H1 (cell line): ENCODE data around the gene MAP2K1. TPM values are rescaled to one million over a fixed set of nuclear protein-coding genes. Genes with fewer than 3 reads are reported as not detected.

Source experiments
- CTCF ChIA-PET: fragments of 300-600 bp; sonication (Branson Sonifier 250); formaldehyde crosslinking; loops from one replicate; lab custom pipeline; 2021; ENCODE audit not compliant: partially characterized antibody; lab: Charles Lee
- POLR2A ChIA-PET: fragments of 300-600 bp; sonication (Branson Sonifier 250); formaldehyde crosslinking; loops from one replicate; lab custom pipeline; 2021; ENCODE audit warnings: inconsistent platforms; ENCODE audit not compliant: partially characterized antibody; lab: Charles Lee
- DNase-seq, 2 experiments: peaks; one replicate each; pipeline versions ENCODE4 v3.0.0 to v3.0.0-alpha.2; 2010 to 2022; ENCODE audit warnings: low spot score in 2 of 2, low read depth in 1 of 2, mixed read lengths in 1 of 2
- FAIRE-seq: peaks from 2 replicates; lab custom pipeline; 2011; peaks lifted over from hg19 to GRCh38; lab: Jason Lieb, UNC
- H2AFZ ChIP-seq: 2 replicates; pipeline ENCODE4 v1.8.1; 2012; ENCODE audit warnings: low read length, inconsistent platforms
- H2AK5ac ChIP-seq: 2 replicates; pipeline ENCODE4 v1.6.1; 2013; ENCODE audit warnings: low read depth, low read length
- H2BK120ac ChIP-seq: replicated peaks from 2 replicates; pipeline ENCODE3; 2013; ENCODE audit warnings: low read depth, low read length, inconsistent platforms
- H2BK12ac ChIP-seq: 2 replicates; pipeline ENCODE4 v1.6.1; 2013; ENCODE audit warnings: low read depth, low read length
- H2BK15ac ChIP-seq: 2 replicates; pipeline ENCODE4 v1.6.1; 2013; ENCODE audit warnings: low read length
- H2BK20ac ChIP-seq: 2 replicates; pipeline ENCODE4 v1.6.1; 2013; ENCODE audit warnings: low read length
- H2BK5ac ChIP-seq: 2 replicates; pipeline ENCODE4 v1.6.1; 2013; ENCODE audit warnings: low read depth, low read length
- H3K14ac ChIP-seq: 2 replicates; pipeline ENCODE4 v1.6.1; 2013; ENCODE audit warnings: inconsistent platforms; ENCODE audit not compliant: insufficient read length
- H3K18ac ChIP-seq: 2 replicates; pipeline ENCODE4 v1.6.1; 2013; ENCODE audit warnings: low read length; ENCODE audit errors: extremely low read depth
- H3K23ac ChIP-seq: 2 replicates; pipeline ENCODE4 v1.6.1; 2013; ENCODE audit warnings: inconsistent platforms; ENCODE audit not compliant: insufficient read length
- H3K23me2 ChIP-seq: 2 replicates; pipeline ENCODE4 v1.6.1; 2013; ENCODE audit warnings: low read depth, low read length
- H3K27ac ChIP-seq: 2 replicates; pipeline ENCODE4 v1.6.1; 2011; ENCODE audit warnings: low read depth, low read length, inconsistent platforms
- H3K27me3 ChIP-seq, 4 experiments: replicated peaks in 1 of 4; 1 replicate in 1 of 4; 2 replicates in 3 of 4; pipeline versions ENCODE4 v1.6.1 to v1.8.1; 2011 to 2013; ENCODE audit warnings: low read length in 3 of 4, mild to moderate bottlenecking in 3 of 4, inconsistent platforms in 2 of 4, mixed read lengths in 2 of 4, moderate library complexity in 1 of 4; ENCODE audit not compliant: control insufficient read depth in 3 of 4, insufficient read depth in 3 of 4; ENCODE audit errors: extremely low read depth in 1 of 4
- H3K36me3 ChIP-seq, 4 experiments: 2 replicates each; pipeline versions ENCODE4 v1.6.1 to v1.8.1; 2011 to 2013; ENCODE audit warnings: mild to moderate bottlenecking in 4 of 4, low read length in 3 of 4, moderate library complexity in 2 of 4, control low read depth in 1 of 4, inconsistent platforms in 1 of 4; ENCODE audit not compliant: insufficient read depth in 4 of 4, control insufficient read depth in 2 of 4
- H3K4ac ChIP-seq: replicated peaks from 2 replicates; pipeline ENCODE3; 2013; ENCODE audit warnings: low read length, low read depth, mixed read lengths, inconsistent platforms; ENCODE audit not compliant: insufficient read length
- H3K4me1 ChIP-seq, 4 experiments: replicated peaks in 1 of 4; 1 replicate in 1 of 4; 2 replicates in 3 of 4; pipeline versions ENCODE4 v1.6.1 to v1.8.1; 2011 to 2013; ENCODE audit warnings: low read length in 3 of 4, inconsistent platforms in 2 of 4, mixed read lengths in 1 of 4; ENCODE audit not compliant: insufficient read depth in 4 of 4, control insufficient read depth in 3 of 4
- H3K4me2 ChIP-seq, 2 experiments: 2 replicates each; pipeline versions ENCODE4 v1.6.1 to v1.8.1; 2011 to 2013; ENCODE audit warnings: low read depth in 2 of 2, low read length in 2 of 2, control low read depth in 1 of 2, inconsistent platforms in 1 of 2, mild to moderate bottlenecking in 1 of 2; ENCODE audit not compliant: insufficient read depth in 1 of 2
- H3K4me3 ChIP-seq, 4 experiments: fragments of 200-600, 300-600 bp in 1 of 4; sonication (generic), shearing (Covaris generic), sonication (Bioruptor Twin) in 1 of 4; 2 replicates each; pipeline versions ENCODE4 v1.5.1 to v1.8.1; 2011 to 2016; ENCODE audit warnings: low read length in 4 of 4, low read depth in 3 of 4, control low read depth in 2 of 4, inconsistent platforms in 2 of 4, mild to moderate bottlenecking in 2 of 4, mixed read lengths in 1 of 4, moderate library complexity in 1 of 4; ENCODE audit not compliant: insufficient read depth in 2 of 4; ENCODE audit errors: extremely low read depth in 1 of 4
- H3K56ac ChIP-seq: replicated peaks from 2 replicates; pipeline ENCODE3; 2013; ENCODE audit warnings: low read depth, mild to moderate bottlenecking, mixed read lengths, low read length, inconsistent platforms; ENCODE audit not compliant: insufficient read length
- H3K79me1 ChIP-seq: 2 replicates; pipeline ENCODE4 v1.6.1; 2013; ENCODE audit warnings: low read depth, low read length, control low read depth
- H3K79me2 ChIP-seq, 2 experiments: 2 replicates each; pipeline versions ENCODE4 v1.6.1 to v1.8.1; 2012 to 2013; ENCODE audit warnings: low read length in 2 of 2, mild to moderate bottlenecking in 2 of 2, inconsistent platforms in 1 of 2; ENCODE audit not compliant: insufficient read depth in 2 of 2, control insufficient read depth in 1 of 2
- H3K9ac ChIP-seq, 4 experiments: replicated peaks in 1 of 4; 1 replicate in 1 of 4; 2 replicates in 3 of 4; pipeline versions ENCODE4 v1.6.1 to v1.8.1; 2011 to 2013; ENCODE audit warnings: low read depth in 3 of 4, low read length in 3 of 4, control low read depth in 2 of 4, mild to moderate bottlenecking in 2 of 4, moderate library complexity in 2 of 4, inconsistent platforms in 1 of 4; ENCODE audit errors: extremely low read depth in 1 of 4
- H3K9me3 ChIP-seq, 2 experiments: 2 replicates each; pipeline versions ENCODE4 v1.6.1 to v1.8.1; 2012 to 2013; ENCODE audit warnings: mild to moderate bottlenecking in 2 of 2, moderate library complexity in 2 of 2, control low read depth in 1 of 2, inconsistent platforms in 1 of 2, low read depth in 1 of 2, low read length in 1 of 2, mixed read lengths in 1 of 2; ENCODE audit not compliant: insufficient read depth in 2 of 2
- H4K20me1 ChIP-seq, 2 experiments: replicated peaks in 1 of 2; 2 replicates each; pipeline versions ENCODE3 to v1.8.1; 2011 to 2013; ENCODE audit warnings: inconsistent platforms in 2 of 2, low read length in 2 of 2, mild to moderate bottlenecking in 1 of 2; ENCODE audit not compliant: insufficient read depth in 2 of 2, control insufficient read depth in 1 of 2
- H4K5ac ChIP-seq: 2 replicates; pipeline ENCODE4 v1.6.1; 2013; ENCODE audit warnings: low read length, low read depth, mixed read lengths, inconsistent platforms; ENCODE audit not compliant: insufficient read length
- H4K8ac ChIP-seq: 2 replicates; pipeline ENCODE4 v1.8.0; 2013; ENCODE audit warnings: mild to moderate bottlenecking, moderate library complexity, low read length, inconsistent platforms; ENCODE audit not compliant: insufficient read depth; ENCODE audit errors: extremely low read depth
- H4K91ac ChIP-seq: replicated peaks from 2 replicates; pipeline ENCODE3; 2013; ENCODE audit warnings: low read length, mixed read lengths, inconsistent platforms; ENCODE audit not compliant: insufficient read length
- BACH1 ChIP-seq: IDR thresholded peaks from 2 replicates; pipeline ENCODE4 v1.6.1; 2012; ENCODE audit warnings: low read length, improper control_type of control experiment
- CBX8 ChIP-seq: fragments of 300-800, 300-1000 bp; sonication (generic); IDR thresholded peaks from 2 replicates; pipeline ENCODE4 v1.7.1; 2016; ENCODE audit warnings: low read depth, low read length, borderline replicate concordance
- SIRT6 ChIP-seq: IDR thresholded peaks from one replicate; pipeline ENCODE4 v1.7.1; 2012; ENCODE audit warnings: low read length, inconsistent platforms
- WGBS, 2 experiments: shearing (Covaris generic) in 1 of 2; methylation state at CpG; one replicate each; pipeline versions ENCODE4 v1.1.6 to v1.1.7; 2013 to 2015; ENCODE audit warnings: low lambda C conversion rate in 2 of 2, mixed read lengths in 2 of 2, inconsistent platforms in 1 of 2, low coverage in 1 of 2, missing lambda C conversion rate in 1 of 2; ENCODE audit not compliant: insufficient replicate concordance in 2 of 2, insufficient coverage in 1 of 2, insufficient read length in 1 of 2; ENCODE audit errors: extremely low coverage in 1 of 2, missing lambda C conversion rate in 1 of 2; 5-methylcytosine and 5-hydroxymethylcytosine counted together
- polyA plus RNA-seq, 7 experiments: library from polyadenylated mRNA; depleted of rRNA in 3 of 7; stranded (reverse) in 5 of 7; unstranded in 2 of 7; fragments of >200 nt in 5 of 7; fragments of 200-250 nt in 2 of 7; gene quantifications; 1 replicate in 5 of 7; 2 replicates in 1 of 7; 4 replicates in 1 of 7; pipeline versions ENCODE4 v1.2.1 to v1.2.3, GENCODE V29; 2011 to 2013; ENCODE audit warnings: missing spikeins in 2 of 7, mixed read lengths in 2 of 7
- total RNA-seq: library from RNA; stranded (reverse); fragmentation: NEBNext Ultra II Directional; extraction: Animal tissue kit (Norgen Biotek cat#: 25700); gene quantifications from 2 replicates; pipeline ENCODE4 v1.2.1, GENCODE V29; 2021

The MAP2K1 gene
- total and polyA plus RNA-seq, 2 of the 8 experiments (the other 6 are each of a cell fraction or from before 2014, with no cell fraction given) = 54.7 to 78.2 TPM

GRCh38 chr15:66488525-66488924 lies 101.8 kb downstream of the MAP2K1 start:
- Histone ChIP-seq H4K91ac (no peak overlapping the region), H3K4ac (no peak overlapping the region), H3K9ac (no peak overlapping the region), H3K27ac (no peak overlapping the region), H2AK5ac (no peak overlapping the region), H3K4me1 (no peaks in the 10 kb centered on the region), H2BK120ac (no peak overlapping the region), H2BK5ac (no peak overlapping the region), H4K8ac (no peak overlapping the region), H2BK12ac (no peak overlapping the region), H3K27me3 (no peaks in the 10 kb centered on the region), H3K23me2 (no peaks in the 10 kb centered on the region), H2BK15ac (no peak overlapping the region), H3K56ac (no peak overlapping the region), H2AFZ (no peak overlapping the region), H2BK20ac (no peak overlapping the region), H3K79me2 (no peaks in the 10 kb centered on the region), H3K9me3 (no peaks in the 10 kb centered on the region), H3K4me2 (no peak overlapping the region), H4K20me1 (peaks cover 0 to 6% of the 10 kb centered on the region in 2 experiments), H3K23ac (no peak overlapping the region), H3K79me1 (peaks cover 2% of the 10 kb centered on the region; the same call in 1 of the 2 replicates), H3K18ac (no peak overlapping the region), H3K36me3 (peaks cover 9 to 68% (median 40%) of the 10 kb centered on the region in 4 experiments), H4K5ac (no peak overlapping the region), H3K4me3 (no peak overlapping the region), H3K14ac (no peak overlapping the region)
- POLR2A ChIA-PET = interaction anchor here (1.5 to 6.9 kb wide), 3 partner anchors 10 to 52 kb away, joined by 3 to 56 read pairs (median 9); partner anchors contain the start of gene SNAPC5
- CTCF ChIA-PET = interaction anchor here (6.7 kb wide), 1 partner anchor 9 kb away, joined by 44 read pairs; the partner anchor contains the start of gene SNAPC5
- TF ChIP-seq CBX8 = no peak
- no peak for TF ChIP-seq BACH1
- no peak for TF ChIP-seq SIRT6
- DNase-seq (no peak), FAIRE-seq (no peak)
- 92% methylated on average over 5 of the region's 5 CpGs; no CpG with 5 or more reads in 1 of the 2 experiments for WGBS, 2 experiments
